Epithelial cell of esophagus (primary cell): ENCODE results near the gene SNURF.
"Not testable (repeated sequence)": the region's sequence is repeated elsewhere in the genome, so short reads cannot be mapped to it uniquely, and the experiment has no call there.

ENCODE experiments used
- DNase-seq: peaks from one replicate; pipeline ENCODE4 v3.0.0; 2010; ENCODE audit warnings: low read depth
- H3K4me3 ChIP-seq: 2 replicates; pipeline ENCODE4 v1.5.1; 2011; ENCODE audit warnings: mild to moderate bottlenecking, low read length, control low read depth
- TF ChIP-seq, protein P1 (sequence below): IDR thresholded peaks from 2 replicates; pipeline ENCODE4 v1.5.1; 2011; ENCODE audit warnings: low read depth, mild to moderate bottlenecking, low read length, control low read depth, inconsistent platforms; ENCODE audit not compliant: insufficient read depth; ENCODE audit errors: missing control alignments

The SNURF gene

DNA sequence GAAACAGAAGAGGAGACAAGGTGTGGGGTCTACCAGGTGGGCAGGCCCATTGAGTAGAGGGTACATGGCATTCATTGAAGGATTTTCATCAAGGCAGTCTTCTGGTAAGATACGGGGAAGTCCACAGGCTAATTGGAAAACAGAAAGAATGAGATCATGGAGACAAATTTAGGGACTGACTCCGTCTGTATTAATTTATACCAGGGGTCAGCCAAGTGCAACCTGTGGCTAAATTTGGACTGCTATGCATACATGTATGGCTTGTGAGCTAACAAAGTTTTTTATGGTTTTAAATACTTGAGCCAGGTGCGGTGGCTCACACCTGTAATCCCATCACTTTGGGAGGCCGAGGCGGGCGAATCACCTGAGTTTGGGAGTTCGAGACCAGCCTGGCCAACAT lies 21.1 kb upstream of the SNURF start:
- TF ChIP-seq, protein P1, sequence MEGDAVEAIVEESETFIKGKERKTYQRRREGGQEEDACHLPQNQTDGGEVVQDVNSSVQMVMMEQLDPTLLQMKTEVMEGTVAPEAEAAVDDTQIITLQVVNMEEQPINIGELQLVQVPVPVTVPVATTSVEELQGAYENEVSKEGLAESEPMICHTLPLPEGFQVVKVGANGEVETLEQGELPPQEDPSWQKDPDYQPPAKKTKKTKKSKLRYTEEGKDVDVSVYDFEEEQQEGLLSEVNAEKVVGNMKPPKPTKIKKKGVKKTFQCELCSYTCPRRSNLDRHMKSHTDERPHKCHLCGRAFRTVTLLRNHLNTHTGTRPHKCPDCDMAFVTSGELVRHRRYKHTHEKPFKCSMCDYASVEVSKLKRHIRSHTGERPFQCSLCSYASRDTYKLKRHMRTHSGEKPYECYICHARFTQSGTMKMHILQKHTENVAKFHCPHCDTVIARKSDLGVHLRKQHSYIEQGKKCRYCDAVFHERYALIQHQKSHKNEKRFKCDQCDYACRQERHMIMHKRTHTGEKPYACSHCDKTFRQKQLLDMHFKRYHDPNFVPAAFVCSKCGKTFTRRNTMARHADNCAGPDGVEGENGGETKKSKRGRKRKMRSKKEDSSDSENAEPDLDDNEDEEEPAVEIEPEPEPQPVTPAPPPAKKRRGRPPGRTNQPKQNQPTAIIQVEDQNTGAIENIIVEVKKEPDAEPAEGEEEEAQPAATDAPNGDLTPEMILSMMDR: no peak
- DNase-seq: no peak
- no peak overlapping the region for H3K4me3 ChIP-seq

DNA sequence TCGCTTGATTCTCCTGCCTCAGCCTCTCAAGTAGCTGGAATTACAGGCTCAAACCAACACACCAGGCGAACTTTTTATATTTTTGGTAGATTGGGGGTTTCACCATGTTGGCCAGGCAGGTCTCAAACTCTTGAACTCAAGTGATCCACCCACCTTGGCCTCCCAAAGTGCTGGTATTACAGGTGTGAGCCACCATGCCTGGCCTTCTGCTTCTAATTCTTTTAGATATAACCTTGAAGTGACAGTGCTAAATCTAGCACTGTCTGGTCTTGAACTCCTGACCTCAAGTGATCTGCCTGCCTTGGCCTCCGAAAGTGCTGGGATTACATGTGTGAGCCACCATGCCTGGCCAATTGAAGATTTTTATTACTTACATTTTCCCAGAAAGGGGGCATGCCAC lies 16.6 kb upstream of the SNURF start:
- DNase-seq, H3K4me3 ChIP-seq: not testable (repeated sequence)

DNA sequence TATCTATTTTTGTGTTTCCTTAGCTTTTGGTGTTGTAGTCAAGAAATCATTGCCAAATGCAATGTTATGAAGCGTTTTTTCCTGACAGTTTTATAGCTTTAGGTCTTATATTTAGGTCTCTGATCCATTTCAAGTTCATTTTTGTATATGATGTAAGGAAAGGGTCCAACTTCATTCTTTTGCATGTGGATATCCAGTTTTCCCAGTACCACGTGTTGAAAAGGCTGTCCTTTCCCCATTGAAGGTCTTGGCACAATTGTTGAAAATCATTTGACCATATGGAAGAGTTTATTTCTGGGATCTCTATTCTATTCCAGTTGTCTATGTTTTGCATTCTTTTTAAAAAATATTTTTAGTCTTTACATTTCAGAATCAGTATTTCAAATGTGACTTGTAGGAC lies 14.6 kb upstream of the SNURF start:
- no peak for DNase-seq
- TF ChIP-seq, protein P1: no peak
- no peak overlapping the region for H3K4me3 ChIP-seq

- no peak overlapping the region for H3K4me3 ChIP-seq
- DNase-seq: no peak
- TF ChIP-seq, protein P1: no peak
Observed at GRCh38 chr15:24943361-24943760, 11.4 kb upstream of the SNURF start.

DNA sequence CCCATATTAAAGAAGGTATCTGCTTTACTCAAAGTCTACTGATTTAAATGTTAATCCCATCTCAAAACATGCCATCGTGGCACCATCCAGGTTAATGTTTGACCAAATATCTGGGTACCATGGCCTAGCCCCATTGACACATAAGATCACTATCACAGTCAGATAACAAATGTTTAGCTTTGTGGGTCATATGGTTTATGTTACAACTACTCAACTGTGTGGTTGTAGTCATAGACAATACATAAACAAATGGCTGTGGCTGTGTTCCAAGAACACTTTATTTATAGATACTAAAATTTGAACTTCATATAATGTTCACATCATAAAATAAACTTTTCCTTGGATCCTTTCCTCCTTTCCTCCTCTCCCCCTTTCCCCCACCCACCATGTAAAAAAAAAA lies 9.8 kb upstream of the SNURF start:
- H3K4me3 ChIP-seq: no peak overlapping the region
- TF ChIP-seq, protein P1: no peak
- DNase-seq: no peak

GRCh38 chr15:24945711-24946110 lies 9.1 kb upstream of the SNURF start:
- TF ChIP-seq, protein P1: no peak
- H3K4me3 ChIP-seq: no peak overlapping the region
- no peak for DNase-seq

- TF ChIP-seq, protein P1: no peak
- DNase-seq: no peak
- no peak overlapping the region for H3K4me3 ChIP-seq
Observed at GRCh38 chr15:24948495-24948894, 6.3 kb upstream of the SNURF start.

DNA sequence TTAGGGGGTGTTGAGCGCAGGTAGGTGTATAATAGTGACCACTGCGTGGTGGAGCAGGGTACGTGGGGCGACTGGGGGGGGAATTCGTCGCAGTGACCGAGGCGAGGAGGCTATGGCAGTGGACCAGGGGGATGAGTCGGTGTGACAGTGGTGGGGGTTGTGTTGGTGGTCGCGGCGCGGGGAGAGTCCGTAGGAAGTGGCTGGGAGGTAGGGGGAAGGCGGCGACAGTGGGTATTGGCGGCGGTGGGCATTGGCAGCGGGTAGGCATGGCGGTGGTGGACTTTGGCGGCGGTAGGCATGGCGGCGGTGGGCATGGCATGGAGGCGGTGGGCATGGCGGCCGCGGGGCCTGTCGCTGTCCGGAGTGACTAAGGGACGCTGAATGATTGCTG lies 739 bp downstream of the SNURF start:
- no peak for DNase-seq
- peak overlapping the region; percentile 83 for H3K4me3 ChIP-seq
- TF ChIP-seq, protein P1: no peak
